A673 (cell line): ENCODE measurements around the gene KEL. TPM values are rescaled to one million over a fixed set of nuclear protein-coding genes. Genes with fewer than 3 reads are reported as not detected.

Experiments used
- BruUV-seq: library from RNA; stranded (reverse); fragments of 400-500 nt; replicated peaks from 2 replicates; lab custom pipeline; 2021; lab: Mats Ljungman, UMichigan
- CTCF ChIA-PET: fragments of 300-600 bp; sonication (Branson Sonifier 250); formaldehyde crosslinking; loops from one replicate; lab custom pipeline; 2022; ENCODE audit warnings: antibody characterized with exemption; lab: Charles Lee
- POLR2A ChIA-PET: fragments of 300-600 bp; sonication (Branson Sonifier 250); formaldehyde crosslinking; loops from one replicate; lab custom pipeline; 2022; ENCODE audit warnings: antibody characterized with exemption; ENCODE audit not compliant: low non-redundant PET; lab: Charles Lee
- DNase-seq: peaks from one replicate; pipeline ENCODE4 v3.0.0-alpha.2; 2015; ENCODE audit warnings: low spot score
- H3K27ac ChIP-seq: fragments of 200-600 bp; sonication (generic); 2 replicates; pipeline ENCODE4 v1.5.1; 2016; ENCODE audit warnings: mixed run types, low read depth, mild to moderate bottlenecking, mixed read lengths, antibody characterized with exemption, low read length; ENCODE audit not compliant: poor library complexity, severe bottlenecking
- H3K27me3 ChIP-seq: fragments of 200-600 bp; sonication (generic); replicated peaks from 2 replicates; pipeline ENCODE4 v1.6.1; 2017; ENCODE audit warnings: mixed run types, low read depth, mild to moderate bottlenecking, mixed read lengths, antibody characterized with exemption, low read length; ENCODE audit not compliant: insufficient read depth, poor library complexity
- H3K36me3 ChIP-seq: fragments of 200-600 bp; sonication (generic); 2 replicates; pipeline ENCODE4 v1.6.1; 2016; ENCODE audit warnings: mixed run types, mild to moderate bottlenecking, mixed read lengths, antibody characterized with exemption, low read length; ENCODE audit not compliant: insufficient read depth, poor library complexity, severe bottlenecking
- H3K4me1 ChIP-seq: fragments of 200-600 bp; sonication (generic); 2 replicates; pipeline ENCODE4 v1.6.1; 2017; ENCODE audit warnings: mixed run types, mild to moderate bottlenecking, mixed read lengths, antibody characterized with exemption, low read length; ENCODE audit not compliant: insufficient read depth, poor library complexity, severe bottlenecking
- H3K4me3 ChIP-seq: fragments of 200-600 bp; sonication (generic); 2 replicates; pipeline ENCODE4 v1.5.1; 2016; ENCODE audit warnings: low read depth, mixed run types, mild to moderate bottlenecking, mixed read lengths, low read length; ENCODE audit not compliant: poor library complexity, severe bottlenecking
- H3K9me3 ChIP-seq: fragments of 200-600 bp; sonication (generic); 2 replicates; pipeline ENCODE4 v1.6.1; 2016; ENCODE audit warnings: mixed run types, low read depth, mild to moderate bottlenecking, mixed read lengths, antibody characterized with exemption, low read length; ENCODE audit not compliant: poor library complexity, severe bottlenecking
- CTCF ChIP-seq: fragments of 300-800, 200-600 bp; sonication (generic); conservative IDR thresholded peaks from 2 replicates; pipeline ENCODE4 v1.5.1; 2017; ENCODE audit warnings: low read depth, mild to moderate bottlenecking, antibody characterized with exemption, low read length, moderate library complexity, mixed read lengths
- EZH2 ChIP-seq: fragments of 200-600 bp; sonication (generic); IDR thresholded peaks from 2 replicates; pipeline ENCODE4 v1.6.1; 2017; ENCODE audit warnings: borderline replicate concordance, low read depth, mild to moderate bottlenecking, mixed read lengths, antibody characterized with exemption, low read length; ENCODE audit not compliant: poor library complexity, severe bottlenecking
- intact Hi-C: fragments of 100-400 bp; cut with micrococcal nuclease; formaldehyde crosslinking; loops from one replicate; pipeline ENCODE4 v1.10.0; 2022; ENCODE audit not compliant: unreplicated experiment
- total RNA-seq: library from RNA; stranded (reverse); gene quantifications from 2 replicates; pipeline ENCODE4 v1.2.3, GENCODE V29; 2021

Gene KEL
- total RNA-seq, 1 experiment from 2014 or later: not detected

- Histone ChIP-seq H3K4me1 (no peaks in the 10 kb centered on the region), H3K9me3 (peaks cover 7% of the 10 kb centered on the region), H3K36me3 (no peaks in the 10 kb centered on the region), H3K27me3 (peaks cover 5% of the 10 kb centered on the region), H3K4me3 (no peak overlapping the region), H3K27ac (no peak overlapping the region)
- ChIA-PET CTCF (no interaction called here), POLR2A (no interaction called here)
- no peak for DNase-seq
- BruUV-seq: no TSS peak
- intact Hi-C loops: no loop called here
- TF ChIP-seq CTCF: no peak
- no peak for TF ChIP-seq EZH2
These were observed 62.5 kb downstream of the KEL start for GRCh38 chr7:142899661-142900060.

GRCh38 chr7:142898377-142899170, 63.6 kb downstream of the KEL start:
- intact Hi-C loops: no loop called here
- POLR2A ChIA-PET: interaction anchor here (0.6 kb wide), 1 partner anchor 113 kb away, joined by 7 read pairs; no protein-coding TSS in a partner anchor
- CTCF ChIA-PET: no interaction called here
- TF ChIP-seq EZH2 (no peak), CTCF (no peak)
- H3K4me3 ChIP-seq: no peak overlapping the region
- peaks cover 6% of the 10 kb centered on the region for H3K27me3 ChIP-seq
- no peak overlapping the region for H3K27ac ChIP-seq
- no TSS peak for BruUV-seq
- no peak for DNase-seq
- H3K9me3 ChIP-seq: no peaks in the 10 kb centered on the region
- H3K36me3 ChIP-seq: no peaks in the 10 kb centered on the region
- H3K4me1 ChIP-seq: no peaks in the 10 kb centered on the region

DNA sequence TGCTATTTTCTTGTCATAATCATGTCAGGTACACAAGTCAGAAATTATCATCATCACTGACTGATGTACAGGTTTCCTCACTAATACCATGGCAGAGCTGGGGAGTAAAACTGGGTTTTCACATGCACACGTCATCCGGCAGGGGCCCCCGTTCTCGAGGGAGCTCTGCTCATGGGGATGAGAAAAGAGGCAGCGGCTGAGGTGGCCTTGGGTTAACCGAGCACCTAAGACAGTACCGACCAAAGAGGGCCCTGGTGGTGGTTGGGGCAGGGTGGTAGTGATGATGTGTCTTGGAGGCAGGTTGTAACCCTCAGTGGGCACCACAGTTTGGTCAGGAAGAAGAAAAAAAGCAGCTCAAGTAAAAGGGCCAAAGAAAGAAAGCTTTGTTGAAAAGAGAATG, 64.5 kb downstream of the KEL start:
- TF ChIP-seq CTCF (no peak), EZH2 (no peak)
- H3K9me3 ChIP-seq: no peaks in the 10 kb centered on the region
- no peak overlapping the region for H3K4me3 ChIP-seq
- no peak overlapping the region for H3K27ac ChIP-seq
- ChIA-PET POLR2A (interaction anchor here (0.6 kb wide), 1 partner anchor 114 kb away, joined by 7 read pairs; no protein-coding TSS in a partner anchor), CTCF (no interaction called here)
- peaks cover 6% of the 10 kb centered on the region for H3K27me3 ChIP-seq
- intact Hi-C loops: no loop called here
- BruUV-seq: no TSS peak
- H3K4me1 ChIP-seq: no peaks in the 10 kb centered on the region
- DNase-seq: no peak
- no peaks in the 10 kb centered on the region for H3K36me3 ChIP-seq
